HEK293 (cell line): ENCODE data around the gene GSTM5.
"Not testable (repeated sequence)": the region's sequence is repeated elsewhere in the genome, so short reads cannot be mapped to it uniquely, and the experiment has no call there.

ENCODE experiments used
- CTCF ChIA-PET: fragments of 350-600 bp; formaldehyde crosslinking; extraction: SDS; loops from one replicate; lab custom pipeline; 2021; ENCODE audit warnings: antibody characterized with exemption; lab: Yijun Ruan, JAX
- POLR2A ChIA-PET: fragments of 300-600 bp; formaldehyde crosslinking; extraction: SDS; loops from one replicate; lab custom pipeline; 2020; ENCODE audit warnings: antibody characterized with exemption, inconsistent platforms; lab: Yijun Ruan, JAX
- H3K27ac ChIP-seq: fragments of 200-500 bp; sonication (Bioruptor generic); 2 replicates; pipeline ENCODE4 v1.5.1; 2014; ENCODE audit warnings: low read depth, low read length, control low read depth, inconsistent platforms; ENCODE audit errors: extremely low read depth
- H3K36me3 ChIP-seq, 2 experiments: fragments of 200-500 bp in 1 of 2; sonication (Bioruptor generic) in 1 of 2; 1 replicate in 1 of 2; 2 replicates in 1 of 2; pipeline ENCODE4 v1.5.1; 2014 to 2017; ENCODE audit warnings: inconsistent platforms in 2 of 2, low read length in 2 of 2; ENCODE audit not compliant: control insufficient read depth in 2 of 2, insufficient read depth in 1 of 2
- H3K4me1 ChIP-seq: fragments of 200-500 bp; sonication (Bioruptor generic); 2 replicates; pipeline ENCODE4 v1.5.1; 2014; ENCODE audit warnings: mild to moderate bottlenecking, low read length, inconsistent platforms; ENCODE audit not compliant: control insufficient read depth, insufficient read depth
- H3K4me3 ChIP-seq: 2 replicates; pipeline ENCODE4 v1.5.1; 2011; ENCODE audit warnings: low read depth, mild to moderate bottlenecking, control low read depth, low read length, moderate library complexity
- H3K9me3 ChIP-seq: fragments of 200-500 bp; sonication (Bioruptor generic); 2 replicates; pipeline ENCODE4 v1.5.1; 2014; ENCODE audit warnings: low read depth, low read length, inconsistent platforms; ENCODE audit not compliant: control insufficient read depth, insufficient read depth
- ZNF596 ChIP-seq: fragments of 450-650 bp; IDR thresholded peaks from 2 replicates; pipeline ENCODE4 v1.5.0; 2018; ENCODE audit warnings: missing biosample characterization, mild to moderate bottlenecking, missing genetic modification characterization, moderate library complexity
- ZNF677 ChIP-seq: fragments of 450-650 bp; IDR thresholded peaks from 2 replicates; pipeline ENCODE4 v1.5.0; 2018; ENCODE audit warnings: missing biosample characterization, mild to moderate bottlenecking, missing genetic modification characterization, moderate library complexity
- ZNF791 ChIP-seq: fragments of 450-650 bp; formaldehyde crosslinking; IDR thresholded peaks from 2 replicates; pipeline ENCODE4 v1.5.1; 2016; ENCODE audit warnings: missing biosample characterization, missing genetic modification characterization

Gene GSTM5

GRCh38 chr1:109765896-109766615, 54.0 kb downstream of the GSTM5 start:
- POLR2A ChIA-PET: no interaction called here
- no peaks in the 10 kb centered on the region for H3K9me3 ChIP-seq
- H3K27ac ChIP-seq: no peak overlapping the region
- H3K36me3 ChIP-seq: no peaks in the 10 kb centered on the region
- no peak overlapping the region for H3K4me3 ChIP-seq
- H3K4me1 ChIP-seq: no peaks in the 10 kb centered on the region
- TF ChIP-seq ZNF791 (tag by site-specific recombination): no peak
- no peak for TF ChIP-seq ZNF596 (tag by site-specific recombination)
- TF ChIP-seq ZNF677 (tag by site-specific recombination): no peak
- TF ChIP-seq, all 188 proteins: peak for 0
- CTCF ChIA-PET: interaction anchor here (1.1 to 2.1 kb wide), 3 partner anchors 8 to 128 kb away, joined by 4 to 11 read pairs (median 4); no protein-coding TSS in a partner anchor

- H3K27ac ChIP-seq, H3K9me3 ChIP-seq, CTCF ChIA-PET, POLR2A ChIA-PET, H3K36me3 ChIP-seq, H3K4me3 ChIP-seq, H3K4me1 ChIP-seq: not testable (repeated sequence)
These were observed 55.1 kb downstream of the GSTM5 start for GRCh38 chr1:109766991-109767636.
